IPS-18a (cell line): ENCODE data around the gene C10orf105.

Experiments used
- H3K27ac ChIP-seq: one replicate; pipeline ENCODE4 v1.5.1; 2013; ENCODE audit warnings: low read length
- H3K27me3 ChIP-seq: one replicate; pipeline ENCODE4 v1.6.1; 2013; ENCODE audit warnings: mild to moderate bottlenecking, low read length; ENCODE audit not compliant: control insufficient read depth, insufficient read depth
- H3K36me3 ChIP-seq: one replicate; pipeline ENCODE4 v1.6.1; 2013; ENCODE audit warnings: low read depth, low read length; ENCODE audit not compliant: control insufficient read depth
- H3K4me1 ChIP-seq: one replicate; pipeline ENCODE4 v1.6.1; 2013; ENCODE audit warnings: low read depth, low read length; ENCODE audit not compliant: control insufficient read depth
- H3K4me3 ChIP-seq: one replicate; pipeline ENCODE4 v1.5.1; 2013; ENCODE audit warnings: low read length
- H3K9ac ChIP-seq: one replicate; pipeline ENCODE4 v1.6.1; 2013; ENCODE audit warnings: mild to moderate bottlenecking, low read length, moderate library complexity
- H3K9me3 ChIP-seq: one replicate; pipeline ENCODE4 v1.6.1; 2013; ENCODE audit warnings: low read depth, low read length; ENCODE audit not compliant: control insufficient read depth

Gene C10orf105

GRCh38 chr10:71675295-71675970 is 44.1 kb downstream of the C10orf105 start:
- no peaks in the 10 kb centered on the region for H3K4me1 ChIP-seq
- H3K27ac ChIP-seq: no peak overlapping the region
- H3K36me3 ChIP-seq: no peaks in the 10 kb centered on the region
- H3K9ac ChIP-seq: no peak overlapping the region
- H3K27me3 ChIP-seq: no peaks in the 10 kb centered on the region
- no peaks in the 10 kb centered on the region for H3K9me3 ChIP-seq
- H3K4me3 ChIP-seq: no peak overlapping the region

- no peaks in the 10 kb centered on the region for H3K4me1 ChIP-seq
- H3K36me3 ChIP-seq: no peaks in the 10 kb centered on the region
- no peak overlapping the region for H3K9ac ChIP-seq
- H3K9me3 ChIP-seq: no peaks in the 10 kb centered on the region
- no peak overlapping the region for H3K4me3 ChIP-seq
- H3K27ac ChIP-seq: no peak overlapping the region
- H3K27me3 ChIP-seq: no peaks in the 10 kb centered on the region
Observed at GRCh38 chr10:71671994-71672946, 47.3 kb downstream of the C10orf105 start.

- no peak overlapping the region for H3K9ac ChIP-seq
Observed at GRCh38 chr10:71667387-71667752, 52.2 kb downstream of the C10orf105 start.

GRCh38 chr10:71666639-71667386 is 52.8 kb downstream of the C10orf105 start:
- H3K9me3 ChIP-seq: no peaks in the 10 kb centered on the region
- no peaks in the 10 kb centered on the region for H3K36me3 ChIP-seq
- no peak overlapping the region for H3K4me3 ChIP-seq
- no peaks in the 10 kb centered on the region for H3K27me3 ChIP-seq
- no peak overlapping the region for H3K9ac ChIP-seq
- H3K4me1 ChIP-seq: peaks cover 9% of the 10 kb centered on the region
- no peak overlapping the region for H3K27ac ChIP-seq

More at GRCh38 chr10:71667387-71667752, 52.2 kb downstream of the C10orf105 start:
- Histone ChIP-seq H3K4me1 (peaks cover 9% of the 10 kb centered on the region), H3K27me3 (no peaks in the 10 kb centered on the region), H3K9me3 (no peaks in the 10 kb centered on the region), H3K4me3 (no peak overlapping the region), H3K27ac (no peak overlapping the region), H3K36me3 (no peaks in the 10 kb centered on the region)

GRCh38 chr10:71665456-71665855 is 54.1 kb downstream of the C10orf105 start:
- no peak overlapping the region for H3K27ac ChIP-seq
- H3K9me3 ChIP-seq: no peaks in the 10 kb centered on the region
- H3K27me3 ChIP-seq: no peaks in the 10 kb centered on the region
- H3K9ac ChIP-seq: no peak overlapping the region
- peaks cover 12% of the 10 kb centered on the region for H3K4me1 ChIP-seq
- no peaks in the 10 kb centered on the region for H3K36me3 ChIP-seq
- H3K4me3 ChIP-seq: no peak overlapping the region

- Histone ChIP-seq H3K4me1 (peaks cover 18% of the 10 kb centered on the region), H3K36me3 (no peaks in the 10 kb centered on the region), H3K9me3 (no peaks in the 10 kb centered on the region), H3K27ac (no peak overlapping the region), H3K27me3 (peaks cover 2% of the 10 kb centered on the region), H3K9ac (no peak overlapping the region), H3K4me3 (no peak overlapping the region)
Observed at GRCh38 chr10:71664585-71664984, 55.0 kb downstream of the C10orf105 start.

GRCh38 chr10:71663311-71663710 is 56.3 kb downstream of the C10orf105 start:
- no peak overlapping the region for H3K4me3 ChIP-seq
- H3K27ac ChIP-seq: no peak overlapping the region
- H3K27me3 ChIP-seq: peaks cover 14% of the 10 kb centered on the region
- H3K36me3 ChIP-seq: no peaks in the 10 kb centered on the region
- H3K9ac ChIP-seq: no peak overlapping the region
- no peaks in the 10 kb centered on the region for H3K9me3 ChIP-seq
- H3K4me1 ChIP-seq: peaks cover 30% of the 10 kb centered on the region

- Histone ChIP-seq H3K9me3 (no peaks in the 10 kb centered on the region), H3K4me1 (peaks cover 44% of the 10 kb centered on the region), H3K36me3 (no peaks in the 10 kb centered on the region), H3K27me3 (peaks cover 23% of the 10 kb centered on the region), H3K4me3 (no peak overlapping the region), H3K27ac (no peak overlapping the region), H3K9ac (no peak overlapping the region)
Observed at GRCh38 chr10:71661779-71662336, 57.7 kb downstream of the C10orf105 start.
